NCI-H446 treated with DMSO at 0.1 percent for 48 hours (cell line): ENCODE results near the gene OAS1.
"Not testable (repeated sequence)": the region's sequence is repeated elsewhere in the genome, so short reads cannot be mapped to it uniquely, and the experiment has no call there.

Experiments
- DNase-seq: peaks from one replicate; lab custom pipeline; 2025; lab: John Stamatoyannopoulos, UW

OAS1 gene

DNA sequence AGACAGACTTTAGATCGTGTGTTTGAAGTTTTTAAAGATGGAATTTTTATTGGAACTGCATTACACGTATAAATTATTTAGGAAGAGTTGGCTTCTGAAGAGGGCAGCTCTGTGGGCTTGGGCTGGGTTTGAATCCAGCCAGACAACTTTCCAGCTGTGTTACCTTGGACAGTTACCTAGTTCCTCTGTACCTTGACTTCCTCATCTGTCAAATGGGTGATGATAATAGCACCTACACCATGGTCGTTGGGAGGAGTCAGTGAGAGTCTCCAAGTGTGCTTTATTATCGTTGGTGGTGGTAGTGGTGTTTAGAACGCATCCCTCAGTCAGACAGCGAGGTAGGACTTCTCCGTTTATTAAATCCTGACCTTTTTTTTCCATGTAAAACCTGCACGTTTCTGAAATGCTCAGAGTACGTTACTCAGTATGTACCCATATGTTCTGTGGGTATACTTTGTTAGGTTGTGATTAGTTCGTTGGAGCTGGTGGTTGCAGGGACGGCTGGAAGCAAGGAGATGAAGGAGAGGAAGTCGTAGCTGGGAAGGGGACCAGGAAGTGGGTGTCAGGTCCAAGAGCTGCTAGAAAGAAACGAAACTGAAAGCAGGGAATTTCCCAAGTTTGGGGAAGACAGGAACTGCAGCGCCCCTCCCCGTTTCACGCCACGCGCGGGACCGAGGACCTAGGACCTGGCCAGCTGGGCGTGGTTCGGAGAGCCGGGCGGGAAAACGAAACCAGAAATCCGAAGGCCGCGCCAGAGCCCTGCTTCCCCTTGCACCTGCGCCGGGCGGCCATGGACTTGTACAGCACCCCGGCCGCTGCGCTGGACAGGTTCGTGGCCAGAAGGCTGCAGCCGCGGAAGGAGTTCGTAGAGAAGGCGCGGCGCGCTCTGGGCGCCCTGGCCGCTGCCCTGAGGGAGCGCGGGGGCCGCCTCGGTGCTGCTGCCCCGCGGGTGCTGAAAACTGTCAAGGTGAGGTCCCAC, 31.3 kb downstream of the OAS1 start, which contains the start of gene OAS3:
TSS of gene OAS3 (plus strand) at position 734 of the 979 bp plus-strand sequence. CDS start at position 791, 57 bp downstream.
- no peak for DNase-seq

DNA sequence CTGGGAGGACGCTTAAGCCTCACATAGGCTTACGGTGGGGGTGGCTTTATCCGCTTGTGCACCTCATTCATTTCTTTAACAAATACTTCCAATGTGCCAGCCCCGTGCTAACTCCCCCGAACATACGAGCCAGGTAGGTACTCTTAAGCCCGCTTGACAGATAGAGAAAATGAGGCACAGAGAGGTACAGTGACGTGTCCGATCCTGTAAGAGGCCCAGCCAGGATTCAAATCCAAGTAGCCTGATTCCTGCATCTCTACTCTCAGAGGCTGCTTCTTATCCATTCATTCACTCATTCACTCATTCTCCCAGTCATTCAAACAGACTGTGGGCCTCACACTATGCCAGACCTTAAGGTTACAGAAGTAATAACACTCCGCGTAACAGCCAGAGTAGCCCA, 32.0 kb downstream of the OAS1 start:
- no peak for DNase-seq

DNA sequence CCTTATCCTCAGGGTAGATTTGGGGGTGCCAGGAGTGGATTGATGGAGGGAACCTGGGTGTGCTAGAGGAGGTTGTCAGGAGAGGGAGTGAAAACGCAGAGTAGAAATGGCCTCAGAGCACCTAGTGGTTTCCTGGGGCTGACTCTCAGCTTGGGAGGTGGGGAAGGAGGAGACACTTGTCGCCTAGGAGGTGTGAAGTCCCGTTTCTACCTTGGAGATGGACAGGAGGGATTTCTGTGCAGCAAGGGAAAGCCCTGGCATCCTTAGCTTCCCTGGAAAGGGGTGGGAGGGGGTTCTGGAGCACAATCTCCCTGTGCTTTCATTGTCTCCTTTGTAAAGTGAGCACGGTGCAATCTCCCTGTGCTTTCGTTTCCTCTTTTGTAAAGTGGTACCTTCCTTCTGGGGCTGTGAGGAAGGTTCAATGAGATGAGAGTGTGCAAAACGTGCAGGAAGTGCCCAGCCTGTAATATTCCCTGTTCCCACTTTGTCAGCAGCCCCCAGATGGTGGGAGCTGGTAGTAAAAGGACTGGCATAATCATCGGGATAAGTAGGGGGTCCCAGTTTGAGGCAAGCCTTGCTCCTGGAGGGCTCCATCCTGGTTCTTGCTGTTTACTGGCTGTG, 33.1 kb downstream of the OAS1 start:
- DNase-seq, result no peak

DNA sequence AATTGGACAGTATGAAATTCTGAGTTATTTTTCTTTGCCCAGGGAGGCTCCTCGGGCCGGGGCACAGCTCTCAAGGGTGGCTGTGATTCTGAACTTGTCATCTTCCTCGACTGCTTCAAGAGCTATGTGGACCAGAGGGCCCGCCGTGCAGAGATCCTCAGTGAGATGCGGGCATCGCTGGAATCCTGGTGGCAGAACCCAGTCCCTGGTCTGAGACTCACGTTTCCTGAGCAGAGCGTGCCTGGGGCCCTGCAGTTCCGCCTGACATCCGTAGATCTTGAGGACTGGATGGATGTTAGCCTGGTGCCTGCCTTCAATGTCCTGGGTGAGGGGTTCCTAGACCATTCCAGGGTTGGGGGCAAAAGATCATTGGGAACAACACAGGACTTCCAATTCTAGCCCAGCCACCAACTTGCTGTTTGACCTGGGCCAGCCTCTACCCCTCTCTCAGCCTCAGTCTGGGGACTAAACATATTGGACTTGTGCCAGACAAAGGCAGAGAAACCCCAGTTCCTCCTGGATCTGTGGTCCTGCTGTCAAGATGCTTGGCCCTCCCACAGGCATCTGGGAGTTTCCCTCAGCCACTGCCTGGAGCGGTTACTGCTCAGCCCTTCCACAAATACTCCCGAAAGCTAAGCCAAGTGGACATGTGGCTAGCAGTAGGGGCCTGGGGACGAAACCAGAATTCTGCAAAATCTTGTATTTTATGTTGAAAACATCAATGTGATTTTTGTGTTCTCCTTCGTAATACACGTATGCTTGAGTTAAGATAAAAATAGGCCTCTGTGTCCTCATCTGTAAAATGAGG, 35.0 kb downstream of the OAS1 start:
- peak; percentile 5 for DNase-seq

DNA sequence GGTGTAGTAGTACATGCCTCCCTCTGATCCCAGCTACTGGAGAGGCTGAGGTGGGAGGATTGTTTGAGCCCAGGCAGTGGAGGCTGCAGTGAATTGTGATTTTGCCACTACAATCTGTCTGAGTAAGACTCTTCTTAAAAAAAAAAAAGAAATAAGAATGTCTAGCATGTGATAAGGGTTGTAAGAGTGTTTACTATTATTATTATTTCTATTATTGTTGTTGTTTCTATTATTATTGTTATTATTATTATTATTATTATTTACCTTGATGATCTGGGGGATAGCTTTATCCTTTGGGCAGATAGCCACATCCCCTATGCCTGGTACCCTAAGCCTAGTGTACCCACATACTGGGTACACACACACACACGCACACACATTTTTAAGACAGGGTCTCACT, 35.8 kb downstream of the OAS1 start:
- DNase-seq, result no peak

DNA sequence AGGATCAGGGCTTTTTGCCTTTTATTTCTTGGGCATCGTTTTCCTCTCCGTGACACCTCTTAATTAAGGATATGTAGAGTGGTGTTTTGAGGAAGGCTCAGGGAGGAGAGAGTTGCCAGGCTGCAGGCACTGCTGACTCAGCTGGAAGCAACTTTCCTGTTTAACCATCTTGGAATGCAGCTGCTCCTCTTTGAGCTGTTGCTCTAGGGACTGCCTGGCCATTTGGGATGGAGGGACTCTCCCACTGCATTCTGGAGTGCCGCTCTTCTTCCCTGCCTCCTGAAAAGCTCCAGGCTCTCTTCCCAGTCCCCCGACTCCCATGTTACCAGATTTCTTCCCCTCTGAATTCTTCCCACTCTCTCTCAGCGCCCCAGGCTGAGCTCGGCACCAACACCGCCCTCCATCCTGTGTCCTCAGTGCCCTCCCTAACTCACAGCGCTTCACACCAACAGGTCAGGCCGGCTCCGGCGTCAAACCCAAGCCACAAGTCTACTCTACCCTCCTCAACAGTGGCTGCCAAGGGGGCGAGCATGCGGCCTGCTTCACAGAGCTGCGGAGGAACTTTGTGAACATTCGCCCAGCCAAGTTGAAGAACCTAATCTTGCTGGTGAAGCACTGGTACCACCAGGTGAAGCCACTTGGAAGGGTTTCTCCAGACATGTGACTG, 37.4 kb downstream of the OAS1 start:
- no peak for DNase-seq

DNA sequence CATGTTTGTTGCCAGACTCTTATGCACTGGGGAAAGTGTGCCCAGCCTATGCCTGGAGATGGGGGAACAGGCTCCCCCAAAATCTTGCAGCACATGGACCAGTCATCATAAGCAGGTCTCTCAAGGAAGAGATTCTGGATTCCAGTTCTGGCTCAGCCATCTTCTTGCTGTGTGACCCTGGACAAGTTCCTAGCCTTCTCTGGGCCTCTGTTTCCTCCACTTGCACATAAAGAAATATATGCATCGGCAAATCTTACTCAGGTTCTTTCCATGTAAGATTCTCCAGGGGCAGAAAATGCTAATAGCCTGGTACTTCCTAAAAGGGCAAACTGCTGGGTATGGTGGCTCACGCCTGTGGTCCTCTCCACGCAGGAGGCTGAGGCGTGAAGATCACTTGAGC, 38.8 kb downstream of the OAS1 start:
- DNase-seq, result no peak

DNA sequence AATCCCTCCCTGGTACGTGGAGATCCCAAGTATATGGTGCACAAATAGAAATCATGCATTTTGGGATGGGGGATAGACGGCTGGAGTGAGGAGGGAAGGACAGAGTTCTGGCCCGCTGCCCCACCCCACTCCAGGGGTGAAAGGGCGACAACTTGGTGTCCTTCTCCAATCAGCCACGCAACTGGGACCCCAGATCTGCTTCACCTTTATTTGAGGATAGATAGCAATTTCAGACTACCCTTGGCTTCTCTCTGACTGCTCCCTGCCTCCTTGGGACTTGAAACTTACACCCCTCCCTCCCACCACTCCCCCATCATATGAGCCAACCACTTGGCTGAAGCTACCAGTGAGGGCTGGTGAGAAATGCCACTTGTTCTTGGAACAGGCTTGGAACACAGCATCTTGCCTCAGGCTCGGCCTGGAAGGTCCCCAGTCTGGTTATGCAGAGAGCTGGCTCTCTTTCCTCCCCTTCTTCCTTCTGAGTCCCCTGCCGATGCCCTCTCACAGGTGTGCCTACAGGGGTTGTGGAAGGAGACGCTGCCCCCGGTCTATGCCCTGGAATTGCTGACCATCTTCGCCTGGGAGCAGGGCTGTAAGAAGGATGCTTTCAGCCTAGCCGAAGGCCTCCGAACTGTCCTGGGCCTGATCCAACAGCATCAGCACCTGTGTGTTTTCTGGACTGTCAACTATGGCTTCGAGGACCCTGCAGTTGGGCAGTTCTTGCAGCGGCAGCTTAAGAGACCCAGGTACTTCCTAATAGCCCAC, 39.7 kb downstream of the OAS1 start:
- DNase-seq, result peak; percentile 6

DNA sequence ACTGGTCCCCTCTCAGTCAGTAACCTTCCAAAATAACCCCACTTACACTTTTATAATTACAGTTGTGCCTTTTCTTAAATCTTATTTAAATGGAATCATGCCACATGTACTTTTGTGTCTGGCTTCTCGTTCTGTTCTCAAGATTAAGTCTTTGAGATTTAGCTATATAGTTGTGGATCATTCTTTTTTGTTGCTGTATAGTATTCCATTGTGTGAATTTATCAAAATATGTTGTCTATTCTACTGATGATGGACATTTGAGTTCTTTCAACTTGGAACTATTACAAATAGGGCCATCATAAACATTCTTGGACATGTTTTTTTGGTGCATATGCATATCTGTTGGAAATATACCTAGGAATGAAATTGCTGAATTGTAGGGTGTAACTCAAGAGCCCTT, 40.6 kb downstream of the OAS1 start:
- DNase-seq, result no peak

DNA sequence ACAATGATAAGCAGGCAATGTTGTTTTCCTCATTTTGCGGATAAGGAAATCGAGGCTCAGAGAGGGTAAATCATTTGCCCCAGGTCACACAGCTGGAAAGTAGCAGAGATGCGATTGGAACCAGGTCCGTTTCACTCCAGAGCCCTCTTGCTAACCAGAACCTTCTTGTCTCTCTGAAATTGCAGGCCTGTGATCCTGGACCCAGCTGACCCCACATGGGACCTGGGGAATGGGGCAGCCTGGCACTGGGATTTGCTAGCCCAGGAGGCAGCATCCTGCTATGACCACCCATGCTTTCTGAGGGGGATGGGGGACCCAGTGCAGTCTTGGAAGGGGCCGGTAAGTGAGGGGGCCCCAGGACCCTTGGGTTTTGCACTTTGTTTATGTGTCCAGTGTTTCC, 41.0 kb downstream of the OAS1 start:
- DNase-seq, result no peak

DNA sequence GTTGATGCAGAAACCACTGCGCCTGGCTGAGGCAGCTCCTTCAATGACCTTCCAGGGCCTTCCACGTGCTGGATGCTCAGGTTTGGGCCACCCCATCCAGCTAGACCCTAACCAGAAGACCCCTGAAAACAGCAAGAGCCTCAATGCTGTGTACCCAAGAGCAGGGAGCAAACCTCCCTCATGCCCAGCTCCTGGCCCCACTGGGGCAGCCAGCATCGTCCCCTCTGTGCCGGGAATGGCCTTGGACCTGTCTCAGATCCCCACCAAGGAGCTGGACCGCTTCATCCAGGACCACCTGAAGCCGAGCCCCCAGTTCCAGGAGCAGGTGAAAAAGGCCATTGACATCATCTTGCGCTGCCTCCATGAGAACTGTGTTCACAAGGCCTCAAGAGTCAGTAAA, 42.0 kb downstream of the OAS1 start:
- no peak for DNase-seq

DNA sequence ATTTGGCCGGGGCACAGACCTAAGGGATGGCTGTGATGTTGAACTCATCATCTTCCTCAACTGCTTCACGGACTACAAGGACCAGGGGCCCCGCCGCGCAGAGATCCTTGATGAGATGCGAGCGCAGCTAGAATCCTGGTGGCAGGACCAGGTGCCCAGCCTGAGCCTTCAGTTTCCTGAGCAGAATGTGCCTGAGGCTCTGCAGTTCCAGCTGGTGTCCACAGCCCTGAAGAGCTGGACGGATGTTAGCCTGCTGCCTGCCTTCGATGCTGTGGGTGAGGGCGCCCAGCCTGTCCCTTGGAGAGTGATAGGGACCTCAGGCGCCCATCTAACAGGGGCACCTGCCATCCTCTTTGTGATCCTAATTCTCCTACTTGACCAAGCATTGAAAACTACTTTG, 43.9 kb downstream of the OAS1 start:
- no peak for DNase-seq

DNA sequence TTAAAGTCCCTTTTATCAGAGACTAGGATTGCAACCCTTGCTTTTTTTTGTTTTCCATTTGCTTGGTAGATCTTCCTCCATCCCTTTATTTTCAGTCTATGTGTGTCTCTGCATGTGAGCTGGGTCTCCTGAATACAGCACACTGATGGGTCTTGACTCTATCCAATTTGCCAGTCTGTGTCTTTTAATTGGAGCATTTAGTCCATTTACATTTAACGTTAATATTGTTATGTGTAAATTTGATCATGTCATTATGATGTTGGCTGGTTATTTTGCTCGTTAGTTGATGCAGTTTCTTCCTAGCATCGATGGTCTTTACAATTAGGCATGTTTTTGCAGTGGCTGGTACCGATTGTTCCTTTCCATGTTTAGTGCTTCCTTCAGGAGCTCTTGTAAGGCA, 50.4 kb downstream of the OAS1 start:
- not testable (repeated sequence) for DNase-seq

DNA sequence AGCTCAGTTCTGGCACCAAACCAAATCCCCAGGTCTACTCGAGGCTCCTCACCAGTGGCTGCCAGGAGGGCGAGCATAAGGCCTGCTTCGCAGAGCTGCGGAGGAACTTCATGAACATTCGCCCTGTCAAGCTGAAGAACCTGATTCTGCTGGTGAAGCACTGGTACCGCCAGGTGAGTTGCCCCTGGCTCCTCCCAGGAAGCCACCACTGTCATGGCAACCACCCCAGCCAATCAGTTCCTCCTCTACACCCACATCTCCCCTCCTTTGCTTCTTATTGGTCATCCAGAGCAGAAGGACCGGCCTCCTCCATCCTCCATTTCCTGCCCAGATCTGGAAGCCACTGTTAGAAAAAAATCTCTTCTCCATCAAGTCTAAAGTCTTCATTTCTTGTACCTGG, 54.3 kb downstream of the OAS1 start:
- no peak for DNase-seq

DNA sequence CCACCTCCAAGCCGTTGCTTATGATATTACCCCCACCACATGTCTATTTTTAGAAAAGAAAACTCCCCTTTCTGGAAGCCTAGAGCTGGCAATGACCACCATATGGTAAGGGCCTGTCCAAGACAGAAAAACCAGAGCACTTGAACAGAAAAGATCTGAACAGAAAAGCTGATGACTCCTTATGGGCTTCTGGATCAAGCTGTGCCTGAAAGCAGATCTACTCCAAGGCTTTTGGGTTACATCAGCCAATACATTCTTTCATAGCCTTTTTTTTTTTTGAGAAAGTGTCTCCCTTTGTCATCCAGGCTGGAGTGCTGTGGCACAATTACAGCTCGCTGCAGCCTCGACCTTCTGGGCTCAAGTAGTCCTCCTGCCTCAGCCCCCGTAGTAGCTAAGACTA, 54.8 kb downstream of the OAS1 start:
- no peak for DNase-seq

DNA sequence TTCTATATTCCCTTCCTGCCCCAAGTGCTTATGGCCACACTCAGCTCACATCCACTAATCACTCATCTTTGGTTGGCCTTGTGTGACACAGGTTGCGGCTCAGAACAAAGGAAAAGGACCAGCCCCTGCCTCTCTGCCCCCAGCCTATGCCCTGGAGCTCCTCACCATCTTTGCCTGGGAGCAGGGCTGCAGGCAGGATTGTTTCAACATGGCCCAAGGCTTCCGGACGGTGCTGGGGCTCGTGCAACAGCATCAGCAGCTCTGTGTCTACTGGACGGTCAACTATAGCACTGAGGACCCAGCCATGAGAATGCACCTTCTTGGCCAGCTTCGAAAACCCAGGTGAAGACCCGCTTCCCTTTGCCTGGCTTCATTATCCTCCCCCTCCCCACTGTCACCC, 55.8 kb downstream of the OAS1 start:
- no peak for DNase-seq

DNA sequence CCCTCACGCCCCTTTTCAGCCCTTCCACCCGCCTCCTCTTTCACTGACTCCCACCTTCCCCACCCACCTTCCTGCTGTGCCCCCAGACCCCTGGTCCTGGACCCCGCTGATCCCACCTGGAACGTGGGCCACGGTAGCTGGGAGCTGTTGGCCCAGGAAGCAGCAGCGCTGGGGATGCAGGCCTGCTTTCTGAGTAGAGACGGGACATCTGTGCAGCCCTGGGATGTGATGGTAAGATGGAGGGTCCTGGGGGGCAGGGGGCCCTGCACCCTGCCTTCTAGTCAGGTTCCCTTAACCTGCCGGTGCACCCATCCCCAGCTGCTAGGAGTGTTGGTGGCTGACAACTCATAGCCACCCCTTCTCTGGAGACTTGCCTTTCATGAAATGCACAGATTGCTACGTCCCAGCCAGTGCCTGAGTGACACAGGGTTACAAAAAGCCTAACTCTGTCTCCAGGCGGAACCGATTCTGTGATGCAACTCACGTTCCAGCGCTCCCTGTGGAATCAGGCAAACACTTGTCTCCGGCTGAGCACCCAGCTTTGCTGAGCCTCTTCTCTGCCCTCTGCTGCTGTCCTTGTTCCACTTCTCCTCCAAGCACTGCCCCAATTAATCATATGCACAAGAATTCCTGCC, 56.6 kb downstream of the OAS1 start:
- DNase-seq, result no peak

DNA sequence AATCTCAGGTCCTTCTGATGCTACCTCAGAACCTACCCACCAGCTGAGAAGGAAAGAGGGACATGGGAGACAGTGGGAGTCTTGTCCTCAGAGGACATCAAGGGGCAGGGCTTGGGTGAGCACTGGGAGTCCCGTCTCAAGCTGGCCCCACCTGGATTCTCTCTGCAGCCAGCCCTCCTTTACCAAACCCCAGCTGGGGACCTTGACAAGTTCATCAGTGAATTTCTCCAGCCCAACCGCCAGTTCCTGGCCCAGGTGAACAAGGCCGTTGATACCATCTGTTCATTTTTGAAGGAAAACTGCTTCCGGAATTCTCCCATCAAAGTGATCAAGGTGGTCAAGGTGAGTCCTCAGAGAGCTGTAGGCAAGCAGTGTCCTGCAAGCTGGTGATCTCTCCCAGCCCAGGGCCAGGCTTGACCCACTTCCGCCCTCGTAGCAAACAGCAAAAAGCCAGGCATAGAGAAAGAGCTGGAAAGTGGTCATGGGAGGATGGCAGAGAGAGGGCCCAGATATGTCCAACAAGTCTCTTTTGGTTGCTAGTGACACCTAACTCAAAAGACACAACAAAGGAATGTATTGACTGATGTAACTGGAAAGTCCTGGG, 57.4 kb downstream of the OAS1 start:
- DNase-seq, result no peak

DNA sequence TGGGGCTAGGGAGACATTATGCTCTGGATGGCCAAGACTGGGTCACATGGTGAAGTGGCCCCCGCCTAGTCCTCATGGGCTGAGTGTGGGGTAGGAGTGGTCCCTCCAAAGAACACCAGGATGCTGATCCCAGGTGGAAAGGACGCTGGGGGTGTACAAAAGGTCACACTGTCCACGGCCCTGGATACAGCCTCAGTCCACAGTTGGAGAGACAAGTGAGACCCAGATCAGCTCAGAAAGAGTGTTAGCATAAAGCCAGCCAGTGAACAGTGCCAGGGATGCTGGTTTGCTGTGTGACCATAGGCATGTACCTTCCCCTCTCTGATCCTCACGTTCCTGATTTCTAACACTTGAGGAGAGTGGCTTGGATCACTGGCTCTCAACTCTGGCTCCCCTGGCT, 58.2 kb downstream of the OAS1 start:
- no peak for DNase-seq

DNA sequence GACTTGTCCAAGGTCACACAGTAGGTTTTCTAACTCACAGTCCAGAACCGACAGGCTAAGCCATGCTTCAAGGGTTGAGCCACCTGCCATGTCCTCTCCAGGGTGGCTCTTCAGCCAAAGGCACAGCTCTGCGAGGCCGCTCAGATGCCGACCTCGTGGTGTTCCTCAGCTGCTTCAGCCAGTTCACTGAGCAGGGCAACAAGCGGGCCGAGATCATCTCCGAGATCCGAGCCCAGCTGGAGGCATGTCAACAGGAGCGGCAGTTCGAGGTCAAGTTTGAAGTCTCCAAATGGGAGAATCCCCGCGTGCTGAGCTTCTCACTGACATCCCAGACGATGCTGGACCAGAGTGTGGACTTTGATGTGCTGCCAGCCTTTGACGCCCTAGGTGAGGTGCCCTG, 58.9 kb downstream of the OAS1 start:
- DNase-seq, result no peak
